OCI-LY3 (cell line): ENCODE results near the gene RPL32.

Source experiments
- CTCF ChIP-seq: fragments of 200-600, 300-600 bp; sonication (generic); IDR thresholded peaks from 2 replicates; pipeline ENCODE4 v1.5.1; 2014; ENCODE audit warnings: antibody characterized with exemption, low read length, low read depth
- EZH2phosphoT487 ChIP-seq: fragments of 200-600 bp; shearing (Covaris generic); IDR thresholded peaks from 2 replicates; pipeline ENCODE4 v1.6.1; 2018; ENCODE audit warnings: antibody characterized with exemption, mixed run types, low read depth

GRCh38 chr3:12884790-12885582 is 43.6 kb upstream of the RPL32 start:
- TF ChIP-seq CTCF (no peak), EZH2phosphoT487 (no peak)
